Endothelial cell of umbilical vein (primary cell): ENCODE measurements around the gene HLTF. TPM values are rescaled to one million over a fixed set of nuclear protein-coding genes. Genes with fewer than 3 reads are reported as not detected.

Experiments used
- BruUV-seq: library from RNA; stranded (reverse); fragments of 400-500 nt; replicated peaks from 2 replicates; lab custom pipeline; 2021; lab: Mats Ljungman, UMichigan
- CTCF ChIA-PET: fragments of 300-600, 350-600 bp; sonication (Branson Sonifier 250); formaldehyde crosslinking; loops from one replicate; lab custom pipeline; 2021; ENCODE audit warnings: antibody characterized with exemption, inconsistent platforms; lab: Charles Lee
- POLR2A ChIA-PET: fragments of 300-600, 350-600 bp; sonication (Branson Sonifier 250); formaldehyde crosslinking; loops from one replicate; lab custom pipeline; 2021; ENCODE audit warnings: antibody characterized with exemption, inconsistent platforms; lab: Charles Lee
- DNase-seq: peaks from one replicate; pipeline ENCODE4 v3.0.0-alpha.2; 2011; ENCODE audit warnings: low read depth, low spot score
- FAIRE-seq: peaks from 2 replicates; lab custom pipeline; 2011; peaks lifted over from hg19 to GRCh38; lab: Jason Lieb, UNC
- H2AFZ ChIP-seq: 2 replicates; pipeline ENCODE4 v1.6.0; 2012; ENCODE audit warnings: low read depth, low read length, control low read depth, inconsistent platforms
- H3K27ac ChIP-seq: 2 replicates; pipeline ENCODE4 v1.5.1; 2011; ENCODE audit warnings: low read depth, mild to moderate bottlenecking, control low read depth, low read length, moderate library complexity; ENCODE audit not compliant: insufficient read depth
- H3K27me3 ChIP-seq, 2 experiments: 2 replicates each; pipeline versions ENCODE4 v1.6.0 to v1.6.1; 2011; ENCODE audit warnings: low read length in 2 of 2, mixed read lengths in 1 of 2; ENCODE audit not compliant: control insufficient read depth in 2 of 2, insufficient read depth in 2 of 2
- H3K36me3 ChIP-seq, 2 experiments: 2 replicates in 1 of 2; 3 replicates in 1 of 2; pipeline ENCODE4 v1.5.1; 2011; ENCODE audit warnings: low read length in 2 of 2, mild to moderate bottlenecking in 1 of 2, moderate library complexity in 1 of 2; ENCODE audit not compliant: control insufficient read depth in 2 of 2, insufficient read depth in 2 of 2; ENCODE audit errors: extremely low read depth in 1 of 2
- H3K4me1 ChIP-seq: 3 replicates; pipeline ENCODE4 v1.5.1; 2011; ENCODE audit warnings: mild to moderate bottlenecking, low read length; ENCODE audit not compliant: control insufficient read depth, insufficient read depth; ENCODE audit errors: extremely low read depth
- H3K4me2 ChIP-seq: 2 replicates; pipeline ENCODE4 v1.6.1; 2011; ENCODE audit warnings: low read length, control low read depth, mixed read lengths; ENCODE audit not compliant: insufficient read depth
- H3K4me3 ChIP-seq, 3 experiments: fragments of 200-600 bp in 1 of 3; sonication (generic), shearing (Covaris generic) in 1 of 3; replicated peaks in 1 of 3; 2 replicates each; pipeline ENCODE4 v1.5.1; 2011 to 2016; ENCODE audit warnings: control low read depth in 3 of 3, low read length in 3 of 3, mild to moderate bottlenecking in 2 of 3, inconsistent platforms in 1 of 3, low read depth in 1 of 3, moderate library complexity in 1 of 3; ENCODE audit not compliant: insufficient read depth in 1 of 3
- H3K79me2 ChIP-seq: 2 replicates; pipeline ENCODE4 v1.6.0; 2012; ENCODE audit warnings: low read length, inconsistent platforms; ENCODE audit not compliant: control insufficient read depth, insufficient read depth
- H3K9ac ChIP-seq: replicated peaks from 2 replicates; pipeline ENCODE3; 2011; ENCODE audit warnings: low read length, control low read depth; ENCODE audit not compliant: insufficient read depth; ENCODE audit errors: extremely low read depth
- H3K9me1 ChIP-seq: replicated peaks from 3 replicates; pipeline ENCODE4 v1.6.0; 2011; ENCODE audit warnings: mild to moderate bottlenecking, low read length; ENCODE audit not compliant: control insufficient read depth, insufficient read depth; ENCODE audit errors: extremely low read depth
- H3K9me3 ChIP-seq: replicated peaks from 2 replicates; pipeline ENCODE4 v1.5.1; 2012; ENCODE audit warnings: low read length, inconsistent platforms; ENCODE audit not compliant: control insufficient read depth, insufficient read depth
- H4K20me1 ChIP-seq: replicated peaks from 2 replicates; pipeline ENCODE3; 2011; ENCODE audit warnings: mild to moderate bottlenecking, low read length; ENCODE audit not compliant: control insufficient read depth, insufficient read depth; ENCODE audit errors: extremely low read depth
- CTCF ChIP-seq, 2 donors: IDR thresholded peaks; 1 replicate in 1 of 2; 2 replicates in 1 of 2; pipeline ENCODE4 v1.5.1; 2011; ENCODE audit warnings: low read length in 2 of 2, mild to moderate bottlenecking in 2 of 2, moderate library complexity in 2 of 2, control low read depth in 1 of 2, inconsistent platforms in 1 of 2, low read depth in 1 of 2; ENCODE audit not compliant: insufficient read depth in 1 of 2; ENCODE audit errors: extremely low read depth in 1 of 2
- EZH2 ChIP-seq: IDR thresholded peaks from 2 replicates; pipeline ENCODE4 v1.6.1; 2012; ENCODE audit warnings: borderline replicate concordance, low read depth, mild to moderate bottlenecking, moderate library complexity, low read length, inconsistent platforms; ENCODE audit not compliant: severe bottlenecking
- FOS ChIP-seq: IDR thresholded peaks from 2 replicates; pipeline ENCODE4 v1.6.1; 2011; ENCODE audit warnings: mild to moderate bottlenecking, low read length, moderate library complexity, borderline replicate concordance; ENCODE audit not compliant: insufficient read depth
- GATA2 ChIP-seq: IDR thresholded peaks from 2 replicates; pipeline ENCODE4 v1.7.0; 2011; ENCODE audit warnings: low read depth, mild to moderate bottlenecking, moderate library complexity, mixed read lengths, low read length; ENCODE audit not compliant: insufficient read length, insufficient read depth
- JUN ChIP-seq: IDR thresholded peaks from 2 replicates; pipeline ENCODE4 v1.6.1; 2011; ENCODE audit warnings: borderline replicate concordance, low read depth; ENCODE audit not compliant: insufficient read length, insufficient read depth
- MAX ChIP-seq: IDR thresholded peaks from 2 replicates; pipeline ENCODE4 v1.6.1; 2011; ENCODE audit not compliant: insufficient read depth, insufficient read length
- MYC ChIP-seq: IDR thresholded peaks from one replicate; pipeline ENCODE4 v1.6.1; 2011; ENCODE audit warnings: mild to moderate bottlenecking, low read depth, low read length
- POLR2A ChIP-seq: IDR thresholded peaks from 2 replicates; pipeline ENCODE4 v1.6.1; 2012; ENCODE audit warnings: low read depth, mild to moderate bottlenecking, control low read depth, low read length
- POLR2AphosphoS5 ChIP-seq: IDR thresholded peaks from 2 replicates; pipeline ENCODE4 v1.6.1; 2012; ENCODE audit warnings: low read depth, mild to moderate bottlenecking, control low read depth, low read length, moderate library complexity; ENCODE audit not compliant: insufficient read depth
- dilution Hi-C: fragments of 300-500 bp; cut with MboI; formaldehyde crosslinking; loops from one replicate; pipeline ENCODE4 v1.15.0; 2019; ENCODE audit warnings: low sequenced_read_pairs; ENCODE audit not compliant: extremely low pct_ligation_motif_present
- intact Hi-C: fragments of 100-400 bp; cut with micrococcal nuclease; formaldehyde crosslinking; loops from one replicate; pipeline ENCODE4 v1.10.0; 2022
- polyA plus RNA-seq, 4 experiments: library from polyadenylated mRNA; depleted of rRNA in 3 of 4; stranded (reverse) in 3 of 4; unstranded in 1 of 4; fragments of >200 nt; gene quantifications; 2 replicates each; pipeline versions ENCODE4 v1.2.1 to v1.2.3, GENCODE V29; 2011 to 2012; ENCODE audit warnings: missing spikeins in 1 of 4
- total RNA-seq: library from RNA; stranded (reverse); gene quantifications from 2 replicates; pipeline ENCODE4 v1.2.3, GENCODE V29; 2021

Gene HLTF
- total and polyA plus RNA-seq, 2 donors (not counting 3 experiments of a cell fraction or from before 2014, with no cell fraction given), result 8.7 to 24.6 TPM

- no peak overlapping the region for H3K27ac ChIP-seq
- FAIRE-seq (no peak), DNase-seq (no peak)
- H3K36me3 ChIP-seq, result peaks cover 3 to 7% of the 10 kb centered on the region in 2 experiments
- H3K4me3 ChIP-seq, result no peak overlapping the region
- H3K79me2 ChIP-seq, result no peaks in the 10 kb centered on the region
- H3K9me1 ChIP-seq, result no peaks in the 10 kb centered on the region
- ChIA-PET CTCF (interaction anchor here (0.7 kb wide), 1 partner anchor 15 kb away, joined by 3 read pairs; no protein-coding TSS in a partner anchor), POLR2A (no interaction called here)
- intact Hi-C loops (no loop called here), dilution Hi-C loops (no loop called here)
- no peaks in the 10 kb centered on the region for H3K9me3 ChIP-seq
- no peaks in the 10 kb centered on the region for H3K27me3 ChIP-seq
- no peaks in the 10 kb centered on the region for H4K20me1 ChIP-seq
- no peak overlapping the region for H2AFZ ChIP-seq
- BruUV-seq, result no TSS peak
- H3K4me1 ChIP-seq, result peaks cover 8% of the 10 kb centered on the region
- H3K4me2 ChIP-seq, result no peak overlapping the region
- TF ChIP-seq MYC, result no peak
- no peak for TF ChIP-seq JUN
- no peak for TF ChIP-seq POLR2A
- TF ChIP-seq POLR2AphosphoS5, result no peak
- no peak for TF ChIP-seq GATA2
- no peak for TF ChIP-seq EZH2
- no peak for TF ChIP-seq CTCF (IDR thresholded peaks at IDR 0.05; ENCODE audit: extremely low read depth in 1 of 2, insufficient read depth in 1 of 2, low read depth in 1 of 2, low read length in 2 of 2)
- TF ChIP-seq FOS, result no peak
- TF ChIP-seq MAX, result no peak
- no peak overlapping the region for H3K9ac ChIP-seq
Observed at GRCh38 chr3:149058198-149058597, 28.1 kb downstream of the HLTF start.
